SK-N-SH (cell line): Measurements from ENCODE around the gene PXMP4.

Experiments
- CHD2 ChIP-seq: fragments of 150-350 bp; IDR thresholded peaks from 2 replicates; pipeline ENCODE4 v1.6.1; 2018; ENCODE audit warnings: low read length; ENCODE audit not compliant: partially characterized antibody
- CTCF ChIP-seq: fragments of 200-600 bp; sonication (generic); IDR thresholded peaks from 2 replicates; pipeline ENCODE4 v1.6.1; 2017; ENCODE audit warnings: antibody characterized with exemption, mild to moderate bottlenecking, moderate library complexity
- ELF1 ChIP-seq: IDR thresholded peaks from 2 replicates; pipeline ENCODE4 v1.4.0; 2012
- EZH2phosphoT487 ChIP-seq: fragments of 200-600 bp; sonication (generic); IDR thresholded peaks from 2 replicates; pipeline ENCODE4 v1.6.1; 2017; ENCODE audit warnings: low read depth, mixed run types, mild to moderate bottlenecking, antibody characterized with exemption, moderate library complexity, borderline replicate concordance
- GABPA ChIP-seq: IDR thresholded peaks from 2 replicates; pipeline ENCODE4 v1.4.0; 2012; ENCODE audit warnings: low read depth, mild to moderate bottlenecking
- MAX ChIP-seq: IDR thresholded peaks from 2 replicates; pipeline ENCODE4 v1.4.0; 2012; ENCODE audit warnings: low read depth
- MXI1 ChIP-seq: IDR thresholded peaks from 2 replicates; pipeline ENCODE4 v1.6.1; 2012; ENCODE audit warnings: mild to moderate bottlenecking, low read depth, low read length, improper control_type of control experiment
- NRF1 ChIP-seq: IDR thresholded peaks from 2 replicates; pipeline ENCODE4 v1.6.1; 2012; ENCODE audit warnings: low read depth, mild to moderate bottlenecking, low read length
- POLR2AphosphoS5 ChIP-seq: IDR thresholded peaks from 2 replicates; pipeline ENCODE4 v1.6.1; 2012; ENCODE audit warnings: low read depth, low read length
- REST ChIP-seq: IDR thresholded peaks from 2 replicates; pipeline ENCODE4 v1.6.1; 2012; ENCODE audit warnings: mild to moderate bottlenecking, low read depth, low read length, moderate library complexity
- SIN3A ChIP-seq: IDR thresholded peaks from 2 replicates; pipeline ENCODE4 v1.6.1; 2012; ENCODE audit warnings: low read depth, mild to moderate bottlenecking, low read length, moderate library complexity, borderline replicate concordance
- SMC3 ChIP-seq: IDR thresholded peaks from 2 replicates; pipeline ENCODE4 v1.6.1; 2012; ENCODE audit warnings: low read depth, low read length, improper control_type of control experiment
- YY1 ChIP-seq: IDR thresholded peaks from 2 replicates; pipeline ENCODE4 v1.4.0; 2012; ENCODE audit warnings: low read depth, mild to moderate bottlenecking

GRCh38 chr20:33727806-33728205 lies 7.7 kb upstream of the PXMP4 start:
- TF ChIP-seq EZH2phosphoT487 (no peak), CTCF (no peak), MAX (no peak), SIN3A (no peak), CHD2 (no peak), ELF1 (no peak), GABPA (no peak), POLR2AphosphoS5 (no peak), REST (no peak), SMC3 (no peak), NRF1 (no peak), YY1 (no peak), MXI1 (no peak)
